Parathyroid adenoma (tissue), 2 donors: ENCODE data around the gene PARD6A.
A peak's percentile ranks its signal among the peaks of the same experiment; 100 is the strongest.

Experiments used
- H2AFZ ChIP-seq: fragments of 300-600 bp; sonication (generic); one replicate; pipeline ENCODE4 v1.7.0; 2017; ENCODE audit warnings: antibody characterized with exemption, mild to moderate bottlenecking
- H3K27ac ChIP-seq: fragments of 300-600 bp; sonication (generic); one replicate; pipeline ENCODE4 v1.7.0; 2017
- H3K27me3 ChIP-seq: fragments of 300-600 bp; sonication (generic); one replicate; pipeline ENCODE4 v1.7.0; 2017; ENCODE audit warnings: low read length; ENCODE audit not compliant: control insufficient read depth, insufficient read depth
- H3K36me3 ChIP-seq: fragments of 300-600 bp; sonication (generic); one replicate; pipeline ENCODE4 v1.7.0; 2017; ENCODE audit warnings: low read length; ENCODE audit not compliant: control insufficient read depth, insufficient read depth
- H3K4me1 ChIP-seq: fragments of 300-600 bp; sonication (generic); one replicate; pipeline ENCODE4 v1.7.0; 2017; ENCODE audit warnings: control low read depth
- H3K4me2 ChIP-seq: fragments of 300-600 bp; sonication (generic); one replicate; pipeline ENCODE4 v1.7.0; 2017; ENCODE audit warnings: low read length
- H3K4me3 ChIP-seq: fragments of 300-600 bp; sonication (generic); one replicate; pipeline ENCODE4 v1.7.0; 2017; ENCODE audit warnings: low read depth, low read length
- H3K79me2 ChIP-seq: fragments of 300-600 bp; sonication (generic); one replicate; pipeline ENCODE4 v1.7.0; 2017; ENCODE audit warnings: control low read depth
- H3K9ac ChIP-seq: fragments of 300-600 bp; sonication (generic); one replicate; pipeline ENCODE4 v1.7.0; 2017; ENCODE audit warnings: mild to moderate bottlenecking
- H3K9me3 ChIP-seq: fragments of 300-600 bp; sonication (generic); one replicate; pipeline ENCODE4 v1.7.0; 2017; ENCODE audit warnings: low read length; ENCODE audit not compliant: control insufficient read depth
- TF ChIP-seq, protein P1 (sequence below): fragments of 300-600 bp; sonication (generic); IDR thresholded peaks from one replicate; pipeline ENCODE4 v1.7.0; 2017; ENCODE audit warnings: antibody characterized with exemption, mild to moderate bottlenecking
- donor health status: primary hyperparathyroidism.

The PARD6A gene, protein sequence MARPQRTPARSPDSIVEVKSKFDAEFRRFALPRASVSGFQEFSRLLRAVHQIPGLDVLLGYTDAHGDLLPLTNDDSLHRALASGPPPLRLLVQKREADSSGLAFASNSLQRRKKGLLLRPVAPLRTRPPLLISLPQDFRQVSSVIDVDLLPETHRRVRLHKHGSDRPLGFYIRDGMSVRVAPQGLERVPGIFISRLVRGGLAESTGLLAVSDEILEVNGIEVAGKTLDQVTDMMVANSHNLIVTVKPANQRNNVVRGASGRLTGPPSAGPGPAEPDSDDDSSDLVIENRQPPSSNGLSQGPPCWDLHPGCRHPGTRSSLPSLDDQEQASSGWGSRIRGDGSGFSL

GRCh38 chr16:67660564-67661028, at the start of gene PARD6A:
Gene PARD6A, plus strand, starts transcription at chr16:67660960. Its CDS starts 79 bp downstream, at chr16:67661039.
- H3K27me3 ChIP-seq, result no peaks in the 10 kb centered on the region
- peaks cover 8% of the 10 kb centered on the region for H3K4me1 ChIP-seq
- peak within 1 kb of the TSS; percentile 74 for H3K9ac ChIP-seq
- TF ChIP-seq, protein P1, sequence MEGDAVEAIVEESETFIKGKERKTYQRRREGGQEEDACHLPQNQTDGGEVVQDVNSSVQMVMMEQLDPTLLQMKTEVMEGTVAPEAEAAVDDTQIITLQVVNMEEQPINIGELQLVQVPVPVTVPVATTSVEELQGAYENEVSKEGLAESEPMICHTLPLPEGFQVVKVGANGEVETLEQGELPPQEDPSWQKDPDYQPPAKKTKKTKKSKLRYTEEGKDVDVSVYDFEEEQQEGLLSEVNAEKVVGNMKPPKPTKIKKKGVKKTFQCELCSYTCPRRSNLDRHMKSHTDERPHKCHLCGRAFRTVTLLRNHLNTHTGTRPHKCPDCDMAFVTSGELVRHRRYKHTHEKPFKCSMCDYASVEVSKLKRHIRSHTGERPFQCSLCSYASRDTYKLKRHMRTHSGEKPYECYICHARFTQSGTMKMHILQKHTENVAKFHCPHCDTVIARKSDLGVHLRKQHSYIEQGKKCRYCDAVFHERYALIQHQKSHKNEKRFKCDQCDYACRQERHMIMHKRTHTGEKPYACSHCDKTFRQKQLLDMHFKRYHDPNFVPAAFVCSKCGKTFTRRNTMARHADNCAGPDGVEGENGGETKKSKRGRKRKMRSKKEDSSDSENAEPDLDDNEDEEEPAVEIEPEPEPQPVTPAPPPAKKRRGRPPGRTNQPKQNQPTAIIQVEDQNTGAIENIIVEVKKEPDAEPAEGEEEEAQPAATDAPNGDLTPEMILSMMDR, result no peak
- no peaks in the 10 kb centered on the region for H3K9me3 ChIP-seq
- H3K79me2 ChIP-seq, result no peaks in the 10 kb centered on the region
- H2AFZ ChIP-seq, result peak within 1 kb of the TSS; percentile 96
- no peaks in the 10 kb centered on the region for H3K36me3 ChIP-seq
- H3K27ac ChIP-seq, result peak within 1 kb of the TSS; percentile 98
- peak within 1 kb of the TSS; percentile 99 for H3K4me2 ChIP-seq
- H3K4me3 ChIP-seq, result peak within 1 kb of the TSS; percentile 98

GRCh38 chr16:67613808-67614207, 47.0 kb upstream of the PARD6A start:
- Histone ChIP-seq H3K4me1 (no peaks in the 10 kb centered on the region), H3K4me2 (no peak overlapping the region), H3K27me3 (no peaks in the 10 kb centered on the region), H3K79me2 (peaks cover 12% of the 10 kb centered on the region), H3K36me3 (no peaks in the 10 kb centered on the region), H3K4me3 (no peak overlapping the region), H2AFZ (no peak overlapping the region), H3K27ac (no peak overlapping the region), H3K9me3 (no peaks in the 10 kb centered on the region), H3K9ac (no peak overlapping the region)
- TF ChIP-seq, protein P1, result no peak

DNA sequence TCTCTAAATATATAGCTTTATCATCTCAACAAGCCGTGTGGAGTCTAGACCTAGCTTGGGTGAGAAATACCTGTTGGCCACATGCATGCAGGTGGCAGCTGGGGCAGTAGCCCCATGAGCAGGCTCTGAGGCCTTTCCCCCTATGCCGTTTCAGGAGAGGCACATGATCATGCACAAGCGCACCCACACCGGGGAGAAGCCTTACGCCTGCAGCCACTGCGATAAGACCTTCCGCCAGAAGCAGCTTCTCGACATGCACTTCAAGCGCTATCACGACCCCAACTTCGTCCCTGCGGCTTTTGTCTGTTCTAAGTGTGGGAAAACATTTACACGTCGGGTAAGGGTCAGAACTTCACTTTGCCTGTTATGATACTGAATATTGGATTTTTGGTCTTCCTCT, 32.5 kb upstream of the PARD6A start:
- Histone ChIP-seq H2AFZ (no peak overlapping the region), H3K79me2 (no peaks in the 10 kb centered on the region), H3K4me1 (peaks cover 5% of the 10 kb centered on the region), H3K4me3 (no peak overlapping the region), H3K4me2 (no peak overlapping the region), H3K27me3 (no peaks in the 10 kb centered on the region), H3K27ac (no peak overlapping the region), H3K9me3 (no peaks in the 10 kb centered on the region), H3K36me3 (no peaks in the 10 kb centered on the region), H3K9ac (no peak overlapping the region)
- TF ChIP-seq, protein P1, result no peak

GRCh38 chr16:67632415-67633172, 28.2 kb upstream of the PARD6A start:
- H3K4me3 ChIP-seq, result no peak overlapping the region
- H3K4me1 ChIP-seq, result peaks cover 6% of the 10 kb centered on the region
- no peaks in the 10 kb centered on the region for H3K27me3 ChIP-seq
- no peak overlapping the region for H3K4me2 ChIP-seq
- TF ChIP-seq, protein P1, result no peak
- H3K79me2 ChIP-seq, result no peaks in the 10 kb centered on the region
- H3K9me3 ChIP-seq, result no peaks in the 10 kb centered on the region
- no peak overlapping the region for H3K9ac ChIP-seq
- H3K27ac ChIP-seq, result peak overlapping the region; percentile 42
- H2AFZ ChIP-seq, result no peak overlapping the region
- H3K36me3 ChIP-seq, result no peaks in the 10 kb centered on the region
